IMR-90 (cell line): Measurements from ENCODE around the gene PIP5K1B. TPM values are rescaled to one million over a fixed set of nuclear protein-coding genes. Genes with fewer than 3 reads are reported as not detected.

Experiments used
- ATAC-seq: fragments of 200-7000 bp; cut with Tn5 transposase; 2 replicates; pipeline ENCODE4 v1.9.1; 2020; ENCODE audit warnings: low read depth, mild to moderate bottlenecking, moderate library complexity
- BruUV-seq: library from RNA; stranded (reverse); fragments of 400-500 nt; replicated peaks from 2 replicates; lab custom pipeline; 2021; lab: Mats Ljungman, UMichigan
- CTCF ChIA-PET: fragments of 300-600 bp; formaldehyde crosslinking; extraction: SDS; loops from one replicate; lab custom pipeline; 2021; ENCODE audit warnings: antibody characterized with exemption; lab: Yijun Ruan, JAX
- POLR2A ChIA-PET: fragments of 300-600 bp; sonication (Branson Sonifier 250); formaldehyde crosslinking; loops from one replicate; lab custom pipeline; 2022; ENCODE audit warnings: antibody characterized with exemption; ENCODE audit not compliant: unreplicated experiment; lab: Charles Lee
- DNase-seq: peaks from one replicate; pipeline ENCODE4 v3.0.0; 2013
- H2AFZ ChIP-seq: replicated peaks from 2 replicates; pipeline ENCODE3; 2013; ENCODE audit warnings: low read length, mild to moderate bottlenecking; ENCODE audit not compliant: poor library complexity
- H2AK5ac ChIP-seq: 2 replicates; pipeline ENCODE4 v1.6.1; 2013; ENCODE audit warnings: low read depth, low read length, inconsistent platforms
- H2AK9ac ChIP-seq: replicated peaks from 2 replicates; pipeline ENCODE3; 2013; ENCODE audit warnings: mild to moderate bottlenecking, low read depth, low read length, moderate library complexity; ENCODE audit not compliant: poor library complexity
- H2BK120ac ChIP-seq: 2 replicates; pipeline ENCODE4 v1.6.1; 2013; ENCODE audit warnings: low read depth, low read length, inconsistent platforms
- H2BK15ac ChIP-seq: 3 replicates; pipeline ENCODE4 v1.6.1; 2013; ENCODE audit warnings: low read depth, low read length, inconsistent platforms
- H2BK20ac ChIP-seq: 2 replicates; pipeline ENCODE4 v1.6.1; 2013; ENCODE audit warnings: low read depth, mild to moderate bottlenecking, inconsistent platforms, low read length, moderate library complexity
- H2BK5ac ChIP-seq: 2 replicates; pipeline ENCODE4 v1.6.1; 2013; ENCODE audit warnings: mild to moderate bottlenecking, low read depth, low read length, inconsistent platforms; ENCODE audit not compliant: poor library complexity, severe bottlenecking
- H3K14ac ChIP-seq: replicated peaks from 2 replicates; pipeline ENCODE4 v1.6.1; 2013; ENCODE audit warnings: low read depth, low read length, inconsistent platforms
- H3K18ac ChIP-seq: 2 replicates; pipeline ENCODE4 v1.6.1; 2013; ENCODE audit warnings: low read depth, low read length, control low read depth
- H3K23ac ChIP-seq: 2 replicates; pipeline ENCODE4 v1.6.1; 2013; ENCODE audit warnings: low read depth, low read length, inconsistent platforms
- H3K27ac ChIP-seq: 2 replicates; pipeline ENCODE4 v1.5.1; 2013; ENCODE audit warnings: mild to moderate bottlenecking, control low read depth, low read length; ENCODE audit not compliant: insufficient read depth
- H3K27me3 ChIP-seq: 2 replicates; pipeline ENCODE4 v1.6.1; 2013; ENCODE audit warnings: low read length; ENCODE audit not compliant: control insufficient read depth, insufficient read depth
- H3K36me3 ChIP-seq: 2 replicates; pipeline ENCODE4 v1.6.1; 2013; ENCODE audit warnings: low read length, mixed read lengths; ENCODE audit not compliant: control insufficient read depth, insufficient read depth
- H3K4ac ChIP-seq: 2 replicates; pipeline ENCODE4 v1.6.1; 2013; ENCODE audit warnings: low read depth, low read length, inconsistent platforms
- H3K4me1 ChIP-seq: 2 replicates; pipeline ENCODE4 v1.6.1; 2013; ENCODE audit warnings: low read length, mixed read lengths; ENCODE audit not compliant: control insufficient read depth, insufficient read depth
- H3K4me2 ChIP-seq: 2 replicates; pipeline ENCODE4 v1.6.1; 2013; ENCODE audit warnings: low read depth, mild to moderate bottlenecking, control low read depth, low read length, moderate library complexity
- H3K4me3 ChIP-seq: 2 replicates; pipeline ENCODE4 v1.5.1; 2013; ENCODE audit warnings: low read depth, mild to moderate bottlenecking, control low read depth, low read length, moderate library complexity; ENCODE audit not compliant: insufficient read depth
- H3K56ac ChIP-seq: 2 replicates; pipeline ENCODE4 v1.6.1; 2013; ENCODE audit warnings: low read length, inconsistent platforms; ENCODE audit not compliant: insufficient read depth; ENCODE audit errors: extremely low read depth
- H3K79me1 ChIP-seq, 2 experiments: 2 replicates each; pipeline ENCODE4 v1.6.1; 2013; ENCODE audit warnings: low read length in 2 of 2, inconsistent platforms in 1 of 2, low read depth in 1 of 2
- H3K9ac ChIP-seq: 2 replicates; pipeline ENCODE4 v1.6.1; 2013; ENCODE audit warnings: low read depth, low read length, control low read depth
- H3K9me1 ChIP-seq: 2 replicates; pipeline ENCODE4 v1.6.1; 2013; ENCODE audit warnings: low read length, inconsistent platforms; ENCODE audit not compliant: insufficient read depth
- H3K9me3 ChIP-seq: 2 replicates; pipeline ENCODE4 v1.6.1; 2013; ENCODE audit warnings: low read length; ENCODE audit not compliant: control insufficient read depth, insufficient read depth
- H4K20me1 ChIP-seq: 2 replicates; pipeline ENCODE4 v1.6.1; 2013; ENCODE audit warnings: low read length, inconsistent platforms; ENCODE audit not compliant: insufficient read depth
- H4K5ac ChIP-seq: 2 replicates; pipeline ENCODE4 v1.6.1; 2013; ENCODE audit warnings: mild to moderate bottlenecking, low read depth, low read length, control low read depth
- H4K8ac ChIP-seq, 2 experiments: 2 replicates each; pipeline ENCODE4 v1.6.1; 2013; ENCODE audit warnings: low read depth in 2 of 2, low read length in 2 of 2, control low read depth in 1 of 2, inconsistent platforms in 1 of 2
- H4K91ac ChIP-seq: 2 replicates; pipeline ENCODE4 v1.6.1; 2013; ENCODE audit warnings: low read depth, low read length, inconsistent platforms; ENCODE audit not compliant: insufficient read depth
- BHLHE40 ChIP-seq: fragments of 150-350 bp; IDR thresholded peaks from 2 replicates; pipeline ENCODE4 v1.6.1; 2016; ENCODE audit warnings: mild to moderate bottlenecking, low read depth, low read length
- CEBPB ChIP-seq: IDR thresholded peaks from 2 replicates; pipeline ENCODE4 v1.6.1; 2012; ENCODE audit warnings: low read depth, low read length, improper control_type of control experiment
- CHD1 ChIP-seq: IDR thresholded peaks from 2 replicates; pipeline ENCODE4 v1.6.1; 2012; ENCODE audit warnings: low read depth, low read length, improper control_type of control experiment
- FOS ChIP-seq: fragments of 150-350 bp; IDR thresholded peaks from 2 replicates; pipeline ENCODE4 v1.6.1; 2016; ENCODE audit warnings: low read depth, low read length
- MAZ ChIP-seq: IDR thresholded peaks from 2 replicates; pipeline ENCODE4 v1.6.1; 2012; ENCODE audit warnings: low read depth, mild to moderate bottlenecking, low read length, improper control_type of control experiment, moderate library complexity, borderline replicate concordance
- POLR2A ChIP-seq: IDR thresholded peaks from 2 replicates; pipeline ENCODE4 v1.6.1; 2012; ENCODE audit warnings: mild to moderate bottlenecking, low read depth, low read length
- RAD21 ChIP-seq: IDR thresholded peaks from 2 replicates; pipeline ENCODE4 v1.6.1; 2012; ENCODE audit warnings: low read length, improper control_type of control experiment
- RCOR1 ChIP-seq: IDR thresholded peaks from 2 replicates; pipeline ENCODE4 v1.6.1; 2012; ENCODE audit warnings: mild to moderate bottlenecking, low read length, improper control_type of control experiment; ENCODE audit not compliant: insufficient replicate concordance
- dilution Hi-C: fragments of 300-500 bp; cut with HindIII; formaldehyde crosslinking; loops from one replicate; pipeline ENCODE4 v1.14.3; 2018; ENCODE audit warnings: low sequenced_read_pairs; ENCODE audit not compliant: unreplicated experiment
- in situ Hi-C: fragments of 300-500 bp; cut with MboI; formaldehyde crosslinking; loops from 3 replicates; pipeline ENCODE4 v1.14.3; 2019; ENCODE audit warnings: low sequenced_read_pairs, inconsistent platforms, mixed read lengths
- intact Hi-C: fragments of 100-400 bp; cut with micrococcal nuclease; formaldehyde crosslinking; loops from 2 replicates; pipeline ENCODE4 v1.10.0; 2022
- polyA plus RNA-seq, 3 experiments: library from polyadenylated mRNA; depleted of rRNA; stranded (reverse); fragments of >200 nt; gene quantifications; 2 replicates each; pipeline ENCODE4 v1.2.3, GENCODE V29; 2012; ENCODE audit warnings: low replicate concordance in 1 of 3
- total RNA-seq: library from RNA; depleted of rRNA; stranded (reverse); fragments of >200 nt; gene quantifications from 2 replicates; pipeline ENCODE4 v1.2.3, GENCODE V29; 2012

PIP5K1B gene
- total and polyA plus RNA-seq, 2 of the 4 experiments (the other 2 are of a cell fraction), result not detected

GRCh38 chr9:68751556-68751955, 46.5 kb downstream of the PIP5K1B start:
- Histone ChIP-seq H3K36me3 (no peaks in the 10 kb centered on the region), H3K4me2 (no peak overlapping the region), H4K91ac (no peak overlapping the region), H2BK20ac (no peak overlapping the region), H2BK120ac (no peak overlapping the region), H3K79me1 (no peaks in the 10 kb centered on the region), H2AK9ac (no peak overlapping the region), H4K5ac (no peak overlapping the region), H3K23ac (no peak overlapping the region), H3K4me3 (no peak overlapping the region), H3K9me1 (no peaks in the 10 kb centered on the region), H2AFZ (no peak overlapping the region), H2AK5ac (no peak overlapping the region), H3K9ac (no peak overlapping the region), H3K27me3 (no peaks in the 10 kb centered on the region; the same call in 1 of the 2 replicates), H4K20me1 (no peaks in the 10 kb centered on the region), H3K56ac (no peak overlapping the region), H4K8ac (no peak overlapping the region), H3K18ac (no peak overlapping the region), H3K14ac (no peak overlapping the region), H2BK5ac (no peak overlapping the region), H3K9me3 (no peaks in the 10 kb centered on the region), H3K4me1 (no peaks in the 10 kb centered on the region), H2BK15ac (no peak overlapping the region), H3K27ac (no peak overlapping the region), H3K4ac (no peak overlapping the region)
- BruUV-seq, result no TSS peak
- no peak for ATAC-seq
- intact Hi-C loops (no loop called here), dilution Hi-C loops (no loop called here), in situ Hi-C loops (no loop called here)
- ChIA-PET CTCF (interaction anchor here (1.2 kb wide), 1 partner anchor 12 kb away, joined by 3 read pairs; no protein-coding TSS in a partner anchor), POLR2A (no interaction called here)
- no peak for DNase-seq
- no peak for TF ChIP-seq MAZ
- TF ChIP-seq CHD1, result no peak
- TF ChIP-seq FOS, result no peak
- TF ChIP-seq RAD21, result no peak
- TF ChIP-seq RCOR1, result no peak
- no peak for TF ChIP-seq POLR2A
- no peak for TF ChIP-seq BHLHE40
- no peak for TF ChIP-seq CEBPB
